T-helper 1 cell treated with Interleukin-12 subunit alpha and Interleukin-12 subunit beta and Interleukin-4 antibody, amounts not matched to agents 30 μg/mL and 1 μg/mL, for 36 hours (primary cell): ENCODE measurements around the gene TET2.

ENCODE experiments used
- H3K27ac Mint-ChIP-seq: one replicate; pipeline ENCODE4 v1.8.0; 2021; ENCODE audit warnings: mild to moderate bottlenecking, mixed read lengths
- H3K27me3 Mint-ChIP-seq: one replicate; pipeline ENCODE4 v1.8.0; 2021; ENCODE audit warnings: low read depth, mixed read lengths
- H3K36me3 Mint-ChIP-seq: one replicate; pipeline ENCODE4 v1.8.0; 2021; ENCODE audit warnings: low read depth, mixed read lengths
- H3K4me1 Mint-ChIP-seq: one replicate; pipeline ENCODE4 v1.8.0; 2021; ENCODE audit warnings: low read depth, mixed read lengths
- H3K4me3 Mint-ChIP-seq: one replicate; pipeline ENCODE4 v1.8.0; 2021; ENCODE audit warnings: mild to moderate bottlenecking, moderate library complexity, mixed read lengths
- H3K9me3 Mint-ChIP-seq: one replicate; pipeline ENCODE4 v1.8.0; 2021; ENCODE audit warnings: mixed read lengths

The TET2 gene

DNA sequence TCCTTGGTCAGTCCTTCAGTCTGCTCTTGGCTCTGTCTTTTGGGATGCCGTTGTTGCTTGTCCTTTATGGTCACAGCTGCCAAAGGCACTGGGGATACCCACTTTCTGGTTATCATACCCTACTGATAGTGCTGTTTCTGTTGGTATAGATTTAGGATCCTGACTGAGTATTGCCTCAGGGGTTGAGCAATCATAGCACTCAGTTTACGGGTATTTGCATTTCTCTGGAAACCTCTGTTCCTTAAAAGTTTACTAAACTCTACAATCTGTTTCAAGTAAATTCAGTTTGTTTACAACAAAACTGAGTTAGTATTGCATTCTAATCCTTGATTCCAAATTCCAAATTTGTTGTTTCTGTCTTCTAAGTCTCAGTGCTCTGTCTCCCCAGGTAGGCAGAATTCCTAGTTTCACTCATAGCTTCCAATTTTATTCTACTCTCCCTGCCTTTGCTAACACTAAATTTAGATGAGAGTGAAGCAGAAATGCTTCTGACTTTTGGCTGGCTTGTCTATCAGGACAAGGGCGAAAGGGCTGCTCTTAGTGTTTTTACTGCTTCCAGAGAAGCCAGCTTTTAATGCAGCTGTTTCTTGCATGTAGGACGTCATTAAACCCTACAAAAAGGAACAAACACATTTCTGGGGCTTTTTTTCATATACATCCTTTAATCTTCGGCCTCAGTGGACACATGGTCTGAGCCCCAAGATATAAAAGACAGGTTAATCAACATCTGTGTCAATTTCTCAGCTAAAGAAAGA, 17.2 kb upstream of the TET2 start:
- Mint-ChIP-seq H3K27me3 (peaks cover 3% of the 10 kb centered on the region), H3K4me3 (no peak overlapping the region), H3K9me3 (no peaks in the 10 kb centered on the region), H3K4me1 (no peaks in the 10 kb centered on the region), H3K27ac (no peak overlapping the region), H3K36me3 (no peaks in the 10 kb centered on the region)

DNA sequence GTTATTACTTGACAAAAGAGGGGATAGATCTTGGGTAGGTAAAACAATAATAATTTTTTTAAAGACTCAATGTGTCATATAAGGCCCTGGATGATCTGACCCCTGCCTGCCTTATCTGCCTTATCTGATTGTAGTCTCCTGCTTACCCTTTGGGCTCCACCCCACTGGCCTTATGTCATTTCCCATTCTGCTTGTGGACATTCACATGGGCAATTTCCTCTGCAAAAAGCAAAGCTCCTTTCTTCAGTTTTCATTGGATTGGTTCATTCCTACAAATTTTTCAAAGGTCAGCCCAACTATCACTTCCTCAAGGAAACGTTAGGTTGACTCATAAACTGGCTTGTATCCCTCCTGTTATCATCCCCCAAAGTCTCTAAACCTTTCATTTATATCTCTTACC, 15.7 kb upstream of the TET2 start:
- H3K4me1 Mint-ChIP-seq: no peaks in the 10 kb centered on the region
- H3K4me3 Mint-ChIP-seq: no peak overlapping the region
- H3K27ac Mint-ChIP-seq: no peak overlapping the region
- no peaks in the 10 kb centered on the region for H3K9me3 Mint-ChIP-seq
- no peaks in the 10 kb centered on the region for H3K36me3 Mint-ChIP-seq
- peaks cover 3% of the 10 kb centered on the region for H3K27me3 Mint-ChIP-seq

DNA sequence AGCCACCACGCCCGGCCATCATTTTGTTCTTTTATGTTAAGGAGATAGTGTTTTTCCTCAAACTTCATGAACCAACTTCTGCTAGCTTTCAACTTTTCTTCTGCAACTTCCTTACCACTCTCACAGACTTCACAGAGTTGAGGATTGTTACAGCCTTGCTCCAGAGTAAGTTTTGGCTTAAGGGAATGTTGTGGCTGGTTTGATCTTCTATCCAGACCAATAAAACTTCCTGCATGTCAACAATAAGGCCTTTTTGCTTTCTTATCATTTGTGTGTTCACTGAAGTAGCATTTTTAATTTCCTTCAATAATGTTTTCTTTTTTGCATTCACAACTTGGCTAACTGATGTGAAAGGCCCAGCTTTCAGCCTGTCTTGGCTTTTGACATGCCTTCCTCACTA, 12.7 kb upstream of the TET2 start:
- no peaks in the 10 kb centered on the region for H3K36me3 Mint-ChIP-seq
- no peak overlapping the region for H3K27ac Mint-ChIP-seq
- H3K4me3 Mint-ChIP-seq: no peak overlapping the region
- H3K9me3 Mint-ChIP-seq: no peaks in the 10 kb centered on the region
- H3K27me3 Mint-ChIP-seq: no peaks in the 10 kb centered on the region
- H3K4me1 Mint-ChIP-seq: peaks cover 2% of the 10 kb centered on the region

DNA sequence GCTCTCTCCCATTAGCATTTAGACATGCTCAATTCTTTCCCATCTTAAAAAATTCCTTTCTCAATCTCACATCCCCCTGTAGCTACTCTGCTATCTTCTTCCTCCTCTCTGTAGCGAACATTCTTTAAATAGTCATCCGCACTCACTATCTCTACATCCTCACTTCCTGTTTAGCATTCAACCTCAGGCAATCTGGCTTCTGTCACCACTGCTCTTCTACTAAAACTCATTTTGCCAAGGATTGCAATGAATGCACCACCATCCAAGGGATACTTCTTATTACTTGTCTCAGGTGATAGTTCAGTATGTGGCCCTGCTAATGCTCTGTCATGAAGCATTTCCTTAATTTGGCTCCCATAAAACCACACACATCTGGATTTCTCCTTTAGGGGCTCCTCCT, 10.9 kb upstream of the TET2 start:
- Mint-ChIP-seq H3K36me3 (no peaks in the 10 kb centered on the region), H3K27ac (no peak overlapping the region), H3K27me3 (no peaks in the 10 kb centered on the region), H3K4me1 (peaks cover 2% of the 10 kb centered on the region), H3K9me3 (no peaks in the 10 kb centered on the region), H3K4me3 (no peak overlapping the region)

DNA sequence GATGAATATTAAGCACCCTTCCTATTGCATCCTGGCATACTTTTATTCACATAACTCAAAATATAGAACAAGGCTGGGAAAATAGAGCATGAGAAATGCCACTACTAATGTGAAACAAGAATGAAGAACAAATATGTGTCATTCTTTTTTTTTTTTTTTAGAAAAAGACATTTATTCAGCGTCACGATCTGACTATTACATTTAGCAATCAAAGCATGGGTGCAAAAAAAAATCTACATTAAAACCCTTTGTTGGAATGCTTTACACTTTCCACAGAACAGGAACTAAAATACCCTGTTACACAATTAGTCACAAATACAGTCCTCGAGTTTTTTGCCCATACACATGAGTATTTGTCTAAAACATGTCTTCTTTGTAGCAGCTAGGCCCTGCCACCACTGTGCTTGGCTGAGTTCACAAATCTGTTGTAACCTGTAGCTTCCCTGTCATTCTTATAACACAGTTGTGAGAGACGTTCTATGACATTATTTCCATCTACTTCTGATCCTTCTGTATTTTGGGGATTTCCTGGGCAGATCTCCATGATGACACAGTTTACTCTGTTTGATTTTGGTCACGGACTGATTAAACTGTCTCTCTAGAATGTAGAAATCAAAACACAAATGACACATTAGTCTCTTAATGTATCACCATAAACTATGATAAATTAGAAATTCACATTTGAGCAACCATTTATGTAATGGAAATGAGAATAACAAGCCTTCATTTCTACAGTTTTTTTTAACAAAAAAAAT, 9.4 kb upstream of the TET2 start:
- Mint-ChIP-seq H3K27ac (no peak overlapping the region), H3K4me3 (no peak overlapping the region), H3K4me1 (peaks cover 2% of the 10 kb centered on the region), H3K27me3 (no peaks in the 10 kb centered on the region), H3K36me3 (no peaks in the 10 kb centered on the region), H3K9me3 (no peaks in the 10 kb centered on the region)

DNA sequence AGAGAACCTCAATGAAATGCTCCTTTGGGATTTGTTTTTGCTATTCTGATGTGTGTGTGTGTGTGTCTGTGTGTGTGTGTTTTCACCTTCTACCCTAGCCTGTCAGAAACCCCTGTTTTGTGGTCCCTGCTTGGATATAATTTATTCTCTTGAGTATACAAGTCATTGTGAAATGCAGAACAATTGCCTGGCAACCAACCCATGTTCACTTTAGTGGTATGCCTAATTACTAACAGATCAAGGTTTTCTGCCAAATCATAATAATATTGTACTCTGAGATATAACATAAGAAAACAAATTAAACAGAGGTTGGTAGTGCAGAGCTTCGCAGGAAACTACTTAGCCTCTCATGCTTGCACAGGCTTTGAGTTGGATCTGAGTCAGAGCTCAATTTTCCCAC, 7.0 kb upstream of the TET2 start:
- H3K36me3 Mint-ChIP-seq: no peaks in the 10 kb centered on the region
- H3K27ac Mint-ChIP-seq: no peak overlapping the region
- peaks cover 2% of the 10 kb centered on the region for H3K4me1 Mint-ChIP-seq
- H3K4me3 Mint-ChIP-seq: no peak overlapping the region
- H3K27me3 Mint-ChIP-seq: no peaks in the 10 kb centered on the region
- no peaks in the 10 kb centered on the region for H3K9me3 Mint-ChIP-seq

DNA sequence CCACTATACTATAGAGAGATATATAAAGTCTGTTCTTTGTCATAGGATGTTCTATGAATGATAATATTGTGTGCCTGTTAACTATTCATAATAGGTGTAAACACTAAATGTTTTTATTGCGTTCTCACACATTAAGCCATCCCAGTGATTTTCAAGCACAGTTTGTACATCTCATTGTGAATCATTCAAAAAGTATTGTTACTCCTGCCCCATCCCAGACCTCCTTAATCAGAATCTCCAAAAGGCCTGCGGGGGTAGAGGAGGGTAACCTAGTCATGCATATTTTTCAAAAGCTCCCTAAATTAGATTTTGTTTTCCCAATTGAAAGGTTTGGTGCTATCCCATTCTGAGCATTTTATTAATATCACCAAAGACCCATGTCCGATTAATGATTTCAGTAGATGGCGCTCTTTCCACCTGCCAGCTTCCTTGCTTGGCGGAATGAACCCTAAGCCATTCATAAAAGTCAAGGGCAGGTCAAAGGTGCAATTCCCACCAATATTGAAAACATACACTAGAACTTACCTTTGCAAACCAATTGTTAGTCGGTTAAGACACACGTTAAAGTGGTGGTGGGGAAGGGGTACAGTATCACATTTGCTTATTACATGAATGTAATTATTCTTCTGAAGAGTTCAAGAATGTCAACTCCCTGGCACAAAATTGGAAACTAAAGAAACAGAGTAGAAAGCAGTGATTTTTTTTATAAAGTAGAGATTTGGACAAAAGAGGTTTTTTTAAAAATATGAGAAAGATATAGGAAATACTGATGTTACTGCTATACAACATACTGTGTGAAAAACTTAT, 5.8 kb upstream of the TET2 start:
- H3K9me3 Mint-ChIP-seq: no peaks in the 10 kb centered on the region
- H3K27me3 Mint-ChIP-seq: no peaks in the 10 kb centered on the region
- H3K36me3 Mint-ChIP-seq: no peaks in the 10 kb centered on the region
- H3K4me1 Mint-ChIP-seq: peaks cover 10% of the 10 kb centered on the region
- H3K4me3 Mint-ChIP-seq: no peak overlapping the region
- H3K27ac Mint-ChIP-seq: no peak overlapping the region

DNA sequence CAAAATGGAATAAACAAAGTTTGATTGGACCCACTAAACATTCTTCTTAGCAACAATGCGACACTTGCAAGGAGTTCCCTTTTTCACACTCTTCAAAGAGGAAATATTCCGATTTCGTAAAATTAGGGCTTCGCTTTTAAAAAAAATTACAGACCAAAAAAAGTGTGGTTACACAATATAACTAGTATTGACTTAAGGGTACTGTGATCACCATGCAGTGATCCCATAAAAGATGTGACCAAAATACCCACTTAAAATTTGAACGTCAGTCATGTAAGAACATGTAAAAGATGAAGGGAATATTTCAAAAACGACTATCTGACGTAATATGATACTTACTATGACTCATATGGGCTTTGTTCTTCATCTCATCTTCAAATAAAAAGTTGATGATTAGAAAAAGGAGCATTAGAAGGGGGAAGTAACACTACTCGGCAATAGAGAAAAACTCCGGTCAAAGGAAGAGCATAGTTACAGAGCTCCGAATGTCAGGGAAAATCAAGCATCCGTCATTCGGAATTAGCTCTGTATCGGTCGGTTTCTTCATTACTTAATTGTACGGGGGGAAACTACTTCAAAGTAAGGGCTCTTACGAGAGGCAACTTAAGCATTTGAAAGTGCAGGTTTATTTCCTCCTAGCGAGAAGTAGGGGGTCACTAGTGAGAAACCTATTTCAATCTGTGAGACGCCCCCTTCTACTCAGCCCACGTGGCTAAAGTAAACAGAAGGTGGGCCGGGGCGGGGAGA, 1.3 kb upstream of the TET2 start:
- Mint-ChIP-seq H3K27me3 (no peaks in the 10 kb centered on the region), H3K4me3 (peak overlapping the region; percentile 97), H3K27ac (peak overlapping the region; percentile 88), H3K9me3 (no peaks in the 10 kb centered on the region), H3K4me1 (peaks cover 24% of the 10 kb centered on the region), H3K36me3 (no peaks in the 10 kb centered on the region)

DNA sequence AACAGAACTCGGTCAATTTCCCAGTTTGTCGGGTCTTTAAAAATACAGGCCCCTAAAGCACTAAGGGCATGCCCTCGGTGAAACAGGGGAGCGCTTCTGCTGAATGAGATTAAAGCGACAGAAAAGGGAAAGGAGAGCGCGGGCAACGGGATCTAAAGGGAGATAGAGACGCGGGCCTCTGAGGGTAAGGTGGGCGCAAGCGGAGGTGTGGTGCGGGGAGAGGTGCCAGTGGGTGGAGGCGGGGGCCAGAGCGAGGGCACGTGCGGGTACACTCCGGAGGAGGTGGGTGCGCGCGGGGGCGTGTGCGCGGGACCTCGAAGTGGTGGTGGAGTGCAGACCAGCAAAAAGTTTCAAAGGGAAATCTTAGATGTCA, 787 bp upstream of the TET2 start:
- Mint-ChIP-seq H3K36me3 (no peaks in the 10 kb centered on the region), H3K27ac (peak overlapping the region; percentile 88), H3K4me3 (peak overlapping the region; percentile 97), H3K9me3 (no peaks in the 10 kb centered on the region), H3K27me3 (no peaks in the 10 kb centered on the region), H3K4me1 (peaks cover 27% of the 10 kb centered on the region)

DNA sequence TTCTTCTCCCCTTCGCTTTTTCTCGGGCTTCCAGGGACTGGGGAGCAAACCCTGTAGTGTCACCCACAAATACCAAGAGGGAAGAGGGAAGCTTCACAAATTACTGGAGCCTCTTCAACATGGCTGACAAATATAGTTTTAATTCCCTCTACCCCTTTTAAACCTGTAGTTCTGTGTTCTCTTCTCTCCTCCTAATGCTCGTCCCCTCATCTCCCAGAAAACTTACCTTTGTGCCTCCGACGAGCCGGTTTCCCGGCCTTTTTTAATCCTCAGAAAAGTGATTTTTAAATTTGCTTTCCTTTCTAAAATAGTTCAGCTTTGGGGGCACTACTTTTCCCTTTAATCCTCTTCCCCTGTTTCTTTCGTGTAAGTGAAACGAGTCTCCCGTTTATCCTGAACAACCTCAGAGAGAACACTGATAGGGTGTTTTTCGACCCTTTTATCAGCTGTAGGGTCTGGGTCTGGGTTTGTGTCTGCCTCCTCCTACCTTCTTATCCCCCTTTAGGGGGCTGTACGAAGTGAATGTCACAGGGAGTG, 408 bp downstream of the TET2 start:
- no peaks in the 10 kb centered on the region for H3K27me3 Mint-ChIP-seq
- no peaks in the 10 kb centered on the region for H3K9me3 Mint-ChIP-seq
- H3K27ac Mint-ChIP-seq: peak overlapping the region; percentile 98
- H3K4me3 Mint-ChIP-seq: peak overlapping the region; percentile 94
- no peaks in the 10 kb centered on the region for H3K36me3 Mint-ChIP-seq
- peaks cover 29% of the 10 kb centered on the region for H3K4me1 Mint-ChIP-seq

DNA sequence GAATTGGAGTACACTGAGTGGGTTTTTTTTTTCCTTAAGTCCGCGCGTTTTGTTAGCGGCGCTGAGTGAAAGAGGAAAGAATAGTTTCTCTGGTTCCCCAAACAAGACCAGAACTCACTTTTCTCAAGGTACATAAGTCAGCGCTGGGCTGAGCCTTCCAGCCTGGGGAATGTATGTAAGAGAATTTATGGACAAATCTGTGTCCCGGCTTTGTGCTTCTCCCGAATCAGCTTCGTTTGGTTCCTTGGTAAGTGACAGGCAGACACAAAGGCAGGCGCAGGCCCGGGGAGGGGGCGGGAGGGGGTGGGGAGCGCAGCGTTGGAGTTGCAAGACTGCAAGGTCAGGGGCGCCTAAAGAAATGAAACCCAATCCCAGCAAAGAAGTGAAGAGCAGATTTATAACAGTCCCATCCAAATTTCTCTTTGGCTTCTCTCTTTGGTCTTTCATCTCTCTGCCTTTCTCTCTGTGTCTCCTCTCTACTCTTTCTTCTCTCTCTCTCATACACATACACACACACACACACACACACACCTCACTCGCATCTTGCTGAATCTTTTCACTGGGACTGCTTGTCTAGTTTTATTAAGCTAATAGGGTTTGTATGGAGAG, 981 bp downstream of the TET2 start:
- peaks cover 29% of the 10 kb centered on the region for H3K4me1 Mint-ChIP-seq

DNA sequence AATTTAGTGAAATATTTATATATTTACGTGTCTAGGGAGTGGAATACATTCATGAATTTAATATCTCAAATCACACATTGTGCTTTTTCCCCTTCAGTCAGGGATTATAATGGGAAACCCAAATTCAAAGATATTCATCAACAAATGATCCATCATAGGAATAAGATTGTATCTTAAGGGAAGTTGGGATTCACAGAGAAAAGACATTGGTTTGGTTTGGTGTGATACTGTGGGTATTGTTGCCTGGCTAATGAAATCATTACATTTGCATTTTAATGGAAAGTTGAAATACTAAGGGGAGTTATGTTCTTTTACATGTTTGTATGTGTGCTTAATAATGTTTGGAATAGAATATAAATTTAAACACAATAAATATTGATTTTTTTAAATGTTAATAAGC, 1.7 kb downstream of the TET2 start:
- Mint-ChIP-seq H3K27ac (no peak overlapping the region), H3K4me1 (peaks cover 31% of the 10 kb centered on the region), H3K4me3 (peak overlapping the region; percentile 94), H3K27me3 (no peaks in the 10 kb centered on the region), H3K36me3 (peaks cover 2% of the 10 kb centered on the region), H3K9me3 (no peaks in the 10 kb centered on the region)

More for the DNA sequence above, 981 bp downstream of the TET2 start:
- Mint-ChIP-seq H3K27ac (peak overlapping the region; percentile 98), H3K36me3 (no peaks in the 10 kb centered on the region), H3K9me3 (no peaks in the 10 kb centered on the region), H3K27me3 (no peaks in the 10 kb centered on the region), H3K4me3 (peak overlapping the region; percentile 94)

DNA sequence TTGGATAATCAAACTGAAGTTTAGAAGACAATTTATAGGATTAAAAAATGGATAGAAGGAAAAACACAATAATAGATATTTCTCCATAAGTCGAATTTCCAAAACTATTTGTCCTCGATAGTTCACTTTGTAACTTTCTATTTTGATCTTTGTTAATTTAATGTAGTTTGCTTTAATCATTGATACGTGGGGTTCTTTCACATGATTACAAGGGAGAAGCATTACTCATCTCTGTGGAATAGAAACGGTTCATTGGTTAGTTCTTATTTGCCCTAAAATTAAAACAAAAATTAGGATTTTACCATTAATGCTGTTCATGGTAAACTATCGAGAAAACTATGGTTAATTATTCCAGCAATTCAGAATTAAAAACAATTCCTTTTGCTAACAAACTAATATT, 2.1 kb downstream of the TET2 start:
- Mint-ChIP-seq H3K27me3 (no peaks in the 10 kb centered on the region), H3K9me3 (no peaks in the 10 kb centered on the region), H3K4me1 (peaks cover 31% of the 10 kb centered on the region), H3K36me3 (peaks cover 2% of the 10 kb centered on the region), H3K27ac (no peak overlapping the region), H3K4me3 (peak overlapping the region; percentile 42)

DNA sequence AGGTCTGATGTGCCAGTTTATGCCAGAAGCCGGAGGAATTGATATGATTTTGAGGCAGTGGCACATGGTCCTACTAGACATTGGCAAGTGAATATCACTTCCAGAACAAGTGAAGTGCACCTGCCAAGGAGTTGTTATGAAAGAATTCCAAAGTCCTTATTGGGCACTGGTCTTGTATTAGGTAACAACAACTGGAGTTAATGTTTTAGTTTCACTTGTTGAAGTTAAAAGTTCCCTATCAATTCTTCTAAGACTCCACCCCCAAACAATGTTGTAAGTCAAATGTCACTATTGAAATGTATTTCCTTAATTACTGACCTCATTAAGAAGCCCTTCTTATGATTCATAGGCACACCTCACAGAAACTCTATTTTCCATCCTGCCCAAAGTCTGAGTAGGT, 3.1 kb downstream of the TET2 start:
- H3K4me1 Mint-ChIP-seq: peaks cover 36% of the 10 kb centered on the region
- no peak overlapping the region for H3K27ac Mint-ChIP-seq
- H3K27me3 Mint-ChIP-seq: no peaks in the 10 kb centered on the region
- no peak overlapping the region for H3K4me3 Mint-ChIP-seq
- peaks cover 2% of the 10 kb centered on the region for H3K36me3 Mint-ChIP-seq
- no peaks in the 10 kb centered on the region for H3K9me3 Mint-ChIP-seq
